Karpas-422 (cell line): ENCODE results near the gene GIN1. TPM values are rescaled to one million over a fixed set of nuclear protein-coding genes. Genes with fewer than 3 reads are reported as not detected.

Experiments used
- DNase-seq: peaks from one replicate; pipeline ENCODE4 v3.0.0-alpha.2; 2015
- H2AFZ ChIP-seq: fragments of 200-600 bp; sonication (generic); 2 replicates; pipeline ENCODE4 v1.6.1; 2014; ENCODE audit warnings: antibody characterized with exemption, low read length, mixed read lengths
- H3K27ac ChIP-seq: fragments of 200-600 bp; sonication (generic); 2 replicates; pipeline ENCODE4 v1.5.1; 2014; ENCODE audit warnings: mild to moderate bottlenecking, low read length, moderate library complexity
- H3K27me3 ChIP-seq: fragments of 200-600 bp; sonication (generic); 2 replicates; pipeline ENCODE4 v1.6.1; 2014; ENCODE audit warnings: low read length, mixed read lengths
- H3K36me3 ChIP-seq: fragments of 200-600 bp; sonication (generic); 2 replicates; pipeline ENCODE4 v1.6.1; 2014; ENCODE audit warnings: low read length, mixed read lengths; ENCODE audit not compliant: insufficient read depth
- H3K4me1 ChIP-seq: fragments of 200-600 bp; sonication (generic); 2 replicates; pipeline ENCODE4 v1.6.1; 2014; ENCODE audit warnings: mild to moderate bottlenecking, low read length, mixed read lengths
- H3K4me2 ChIP-seq: fragments of 200-600 bp; sonication (generic); 2 replicates; pipeline ENCODE4 v1.6.1; 2014; ENCODE audit warnings: low read length, low read depth, mild to moderate bottlenecking; ENCODE audit not compliant: poor library complexity, severe bottlenecking
- H3K4me3 ChIP-seq: fragments of 200-600 bp; sonication (generic); 2 replicates; pipeline ENCODE4 v1.5.1; 2014; ENCODE audit warnings: mild to moderate bottlenecking, antibody characterized with exemption, low read length, mixed read lengths
- H3K79me2 ChIP-seq: fragments of 200-600 bp; sonication (generic); 2 replicates; pipeline ENCODE4 v1.6.1; 2014; ENCODE audit warnings: mild to moderate bottlenecking, low read length, mixed read lengths
- H3K9ac ChIP-seq: fragments of 200-600 bp; sonication (generic); 2 replicates; pipeline ENCODE4 v1.6.0; 2014; ENCODE audit warnings: low read length
- H3K9me2 ChIP-seq: fragments of 200-600 bp; sonication (generic), shearing (Covaris generic); replicated peaks from 2 replicates; pipeline ENCODE4 v1.6.0; 2014; ENCODE audit warnings: mild to moderate bottlenecking, low read length, moderate library complexity; ENCODE audit not compliant: insufficient read depth
- H3K9me3 ChIP-seq: fragments of 300-700, 200-600 bp; sonication (generic); 2 replicates; pipeline ENCODE4 v1.6.1; 2014; ENCODE audit warnings: low read length, mixed read lengths
- H4K20me1 ChIP-seq: fragments of 200-600 bp; sonication (generic); 2 replicates; pipeline ENCODE4 v1.6.1; 2014; ENCODE audit warnings: mild to moderate bottlenecking, antibody characterized with exemption, low read length, low read depth; ENCODE audit not compliant: insufficient read depth
- total RNA-seq: library from RNA; depleted of rRNA; stranded (reverse); fragments of >200 nt; shearing (Covaris generic); gene quantifications from 2 replicates; pipeline ENCODE4 v1.2.3, GENCODE V29; 2014; ENCODE audit warnings: low replicate concordance

Gene GIN1
- total RNA-seq, 1 experiment from 2014 or later = 6.7 TPM

GRCh38 chr5:103119070-103119764, 721 bp downstream of the GIN1 start:
- Histone ChIP-seq H3K27ac (peak overlapping the region; percentile 96), H3K9me2 (no peaks in the 10 kb centered on the region), H3K4me1 (peaks cover 37% of the 10 kb centered on the region), H3K9me3 (no peaks in the 10 kb centered on the region), H3K79me2 (peaks cover 66% of the 10 kb centered on the region), H3K27me3 (no peaks in the 10 kb centered on the region), H3K4me2 (peak overlapping the region; percentile 71), H4K20me1 (no peaks in the 10 kb centered on the region), H3K36me3 (peaks cover 12% of the 10 kb centered on the region), H3K4me3 (peak overlapping the region; percentile 93), H3K9ac (peak overlapping the region; percentile 85), H2AFZ (peak overlapping the region; percentile 85; the same call in 1 of the 2 replicates)
- DNase-seq = peak; percentile 84

- Histone ChIP-seq H3K4me1 (peaks cover 26% of the 10 kb centered on the region), H4K20me1 (0 out of 2 replicates have a peak, but pooled peaks cover 3% of the 10 kb centered on the region), H3K9me3 (no peaks in the 10 kb centered on the region), H3K36me3 (peaks cover 2% of the 10 kb centered on the region; the same call in 1 of the 2 replicates), H3K79me2 (peaks cover 52% of the 10 kb centered on the region), H3K27ac (no peak overlapping the region; the same call in 1 of the 2 replicates), H3K4me2 (peak overlapping the region; percentile 71), H3K9me2 (no peaks in the 10 kb centered on the region), H3K4me3 (no peak overlapping the region), H3K9ac (no peak overlapping the region; the same call in 1 of the 2 replicates), H3K27me3 (no peaks in the 10 kb centered on the region), H2AFZ (no peak overlapping the region)
- DNase-seq = no peak
Measured at GRCh38 chr5:103117471-103117991, 2.4 kb downstream of the GIN1 start.

- H4K20me1 ChIP-seq = 0 out of 2 replicates have a peak, but pooled peaks cover 3% of the 10 kb centered on the region
- no peaks in the 10 kb centered on the region for H3K36me3 ChIP-seq
- H3K79me2 ChIP-seq = peaks cover 32% of the 10 kb centered on the region
- H3K27me3 ChIP-seq = no peaks in the 10 kb centered on the region
- no peak overlapping the region for H3K27ac ChIP-seq
- no peak overlapping the region for H3K4me2 ChIP-seq
- H3K9me2 ChIP-seq = no peaks in the 10 kb centered on the region
- peaks cover 13% of the 10 kb centered on the region for H3K4me1 ChIP-seq
- H3K4me3 ChIP-seq = no peak overlapping the region
- H2AFZ ChIP-seq = no peak overlapping the region
- H3K9me3 ChIP-seq = no peaks in the 10 kb centered on the region
- no peak for DNase-seq
- H3K9ac ChIP-seq = no peak overlapping the region
Measured at GRCh38 chr5:103114440-103114839, 5.5 kb downstream of the GIN1 start.

- Histone ChIP-seq H3K36me3 (no peaks in the 10 kb centered on the region), H3K9me3 (no peaks in the 10 kb centered on the region), H3K4me3 (no peak overlapping the region), H3K79me2 (peaks cover 29% of the 10 kb centered on the region), H3K9ac (no peak overlapping the region), H3K4me2 (no peak overlapping the region), H3K4me1 (peaks cover 5% of the 10 kb centered on the region), H3K27me3 (no peaks in the 10 kb centered on the region), H3K9me2 (no peaks in the 10 kb centered on the region), H4K20me1 (0 out of 2 replicates have a peak, but pooled peaks cover 3% of the 10 kb centered on the region), H2AFZ (no peak overlapping the region), H3K27ac (no peak overlapping the region)
- no peak for DNase-seq
Measured at GRCh38 chr5:103112910-103113309, 7.0 kb downstream of the GIN1 start.

GRCh38 chr5:103111468-103111867, 8.5 kb downstream of the GIN1 start:
- Histone ChIP-seq H3K4me1 (no peaks in the 10 kb centered on the region), H3K9me3 (no peaks in the 10 kb centered on the region), H3K9me2 (no peaks in the 10 kb centered on the region), H3K36me3 (no peaks in the 10 kb centered on the region), H3K79me2 (peaks cover 19% of the 10 kb centered on the region), H4K20me1 (0 out of 2 replicates have a peak, but pooled peaks cover 3% of the 10 kb centered on the region), H2AFZ (no peak overlapping the region), H3K4me2 (no peak overlapping the region), H3K4me3 (no peak overlapping the region), H3K27ac (no peak overlapping the region), H3K27me3 (no peaks in the 10 kb centered on the region), H3K9ac (no peak overlapping the region)
- DNase-seq = no peak

- Histone ChIP-seq H3K27ac (no peak overlapping the region), H3K9me2 (no peaks in the 10 kb centered on the region), H3K27me3 (no peaks in the 10 kb centered on the region), H2AFZ (no peak overlapping the region), H4K20me1 (0 out of 2 replicates have a peak, but pooled peaks cover 3% of the 10 kb centered on the region), H3K4me1 (no peaks in the 10 kb centered on the region), H3K9ac (no peak overlapping the region), H3K4me3 (no peak overlapping the region), H3K9me3 (no peaks in the 10 kb centered on the region), H3K79me2 (peaks cover 14% of the 10 kb centered on the region), H3K36me3 (no peaks in the 10 kb centered on the region), H3K4me2 (no peak overlapping the region)
- peak; percentile 39 for DNase-seq
Measured at GRCh38 chr5:103110403-103110802, 9.5 kb downstream of the GIN1 start.

- Histone ChIP-seq H3K9me3 (no peaks in the 10 kb centered on the region), H3K9me2 (no peaks in the 10 kb centered on the region), H3K27me3 (no peaks in the 10 kb centered on the region), H3K27ac (no peak overlapping the region), H3K4me3 (no peak overlapping the region), H4K20me1 (0 out of 2 replicates have a peak, but pooled peaks cover 3% of the 10 kb centered on the region), H2AFZ (no peak overlapping the region), H3K4me1 (no peaks in the 10 kb centered on the region), H3K36me3 (no peaks in the 10 kb centered on the region), H3K79me2 (peaks cover 14% of the 10 kb centered on the region), H3K9ac (no peak overlapping the region), H3K4me2 (no peak overlapping the region)
- DNase-seq = no peak
Measured at GRCh38 chr5:103109277-103109676, 10.7 kb downstream of the GIN1 start.

- H3K9ac ChIP-seq = no peak overlapping the region
- no peaks in the 10 kb centered on the region for H3K27me3 ChIP-seq
- H3K9me2 ChIP-seq = no peaks in the 10 kb centered on the region
- 0 out of 2 replicates have a peak, but pooled peaks cover 2% of the 10 kb centered on the region for H4K20me1 ChIP-seq
- H3K27ac ChIP-seq = no peak overlapping the region
- H2AFZ ChIP-seq = 0 out of 2 replicates have a peak overlapping the region, but pooled peaks have one; percentile 4
- no peak overlapping the region for H3K4me3 ChIP-seq
- H3K79me2 ChIP-seq = peaks cover 11% of the 10 kb centered on the region
- H3K4me1 ChIP-seq = no peaks in the 10 kb centered on the region
- no peaks in the 10 kb centered on the region for H3K36me3 ChIP-seq
- no peaks in the 10 kb centered on the region for H3K9me3 ChIP-seq
- no peak overlapping the region for H3K4me2 ChIP-seq
- DNase-seq = peak; percentile 35
Measured at GRCh38 chr5:103108086-103108485, 11.9 kb downstream of the GIN1 start.
